MM.1S (cell line): ENCODE measurements around the gene FRMD6.
A peak's percentile ranks its signal among the peaks of the same experiment; 100 is the strongest.

Experiments
- DNase-seq: peaks from one replicate; pipeline ENCODE4 v3.0.0-alpha.2; 2015
- H2AFZ ChIP-seq: fragments of 300-600 bp; sonication (generic); 2 replicates; pipeline ENCODE4 v1.6.0; 2016; ENCODE audit warnings: antibody characterized with exemption, low read length
- H3F3A ChIP-seq: fragments of 300-600 bp; sonication (generic); 2 replicates; pipeline ENCODE4 v1.6.1; 2016; ENCODE audit warnings: mild to moderate bottlenecking, antibody characterized with exemption, low read length, moderate library complexity, mixed read lengths; ENCODE audit not compliant: insufficient read depth
- H3K27ac ChIP-seq: fragments of 300-600 bp; sonication (generic); 2 replicates; pipeline ENCODE4 v1.5.1; 2016; ENCODE audit warnings: mild to moderate bottlenecking, low read length
- H3K27me3 ChIP-seq: fragments of 300-600 bp; sonication (generic); replicated peaks from 2 replicates; pipeline ENCODE4 v1.6.0; 2016; ENCODE audit warnings: low read length; ENCODE audit not compliant: insufficient read depth
- H3K36me3 ChIP-seq: fragments of 300-600 bp; sonication (generic); replicated peaks from 2 replicates; pipeline ENCODE4 v1.6.1; 2016; ENCODE audit warnings: mild to moderate bottlenecking, low read length, mixed read lengths; ENCODE audit not compliant: insufficient read depth
- H3K4me1 ChIP-seq: fragments of 300-600 bp; sonication (generic); 2 replicates; pipeline ENCODE4 v1.6.1; 2016; ENCODE audit warnings: low read length, mixed read lengths
- H3K4me2 ChIP-seq: fragments of 300-600 bp; sonication (generic); 2 replicates; pipeline ENCODE4 v1.6.0; 2016; ENCODE audit warnings: low read depth, low read length
- H3K4me3 ChIP-seq: fragments of 300-600 bp; sonication (generic); 2 replicates; pipeline ENCODE4 v1.5.1; 2016; ENCODE audit warnings: low read length, mixed read lengths
- H3K79me2 ChIP-seq: fragments of 300-600 bp; sonication (generic); 2 replicates; pipeline ENCODE4 v1.6.1; 2016; ENCODE audit warnings: mixed run types, low read length, mixed read lengths
- H3K9ac ChIP-seq: fragments of 300-600 bp; sonication (generic); 2 replicates; pipeline ENCODE4 v1.6.1; 2016; ENCODE audit warnings: low read length, mixed read lengths
- H3K9me2 ChIP-seq: fragments of 300-600 bp; sonication (generic); replicated peaks from 2 replicates; pipeline ENCODE4 v1.6.1; 2016; ENCODE audit warnings: mild to moderate bottlenecking, low read length, mixed read lengths; ENCODE audit not compliant: insufficient read depth
- H3K9me3 ChIP-seq: fragments of 300-600 bp; sonication (generic); replicated peaks from 2 replicates; pipeline ENCODE4 v1.6.1; 2016; ENCODE audit warnings: mild to moderate bottlenecking, low read length, mixed read lengths; ENCODE audit not compliant: insufficient read depth
- H4K20me1 ChIP-seq: fragments of 300-600 bp; sonication (generic); 2 replicates; pipeline ENCODE4 v1.6.1; 2016; ENCODE audit warnings: mild to moderate bottlenecking, low read length, moderate library complexity, mixed read lengths; ENCODE audit not compliant: insufficient read depth
- CTCF ChIP-seq: fragments of 300-600 bp; sonication (generic); IDR thresholded peaks from 2 replicates; pipeline ENCODE4 v1.5.1; 2016; ENCODE audit warnings: antibody characterized with exemption, low read length, mixed read lengths
- EZH2 ChIP-seq: fragments of 300-600 bp; sonication (generic); optimal IDR thresholded peaks from 2 replicates; pipeline ENCODE3; 2017; ENCODE audit warnings: low read depth, mild to moderate bottlenecking, antibody characterized with exemption, low read length, mixed read lengths
- EZH2phosphoT487 ChIP-seq: fragments of 300-600 bp; sonication (generic); IDR thresholded peaks from 2 replicates; pipeline ENCODE4 v1.6.1; 2018; ENCODE audit warnings: antibody characterized with exemption, low read length

FRMD6 gene

GRCh38 chr14:51653775-51654532, 2.2 kb downstream of the FRMD6 start:
- Histone ChIP-seq H3K79me2 (peaks cover 80% of the 10 kb centered on the region), H3K9me3 (no peaks in the 10 kb centered on the region), H3K27me3 (no peaks in the 10 kb centered on the region), H3K4me1 (peaks cover 4% of the 10 kb centered on the region; the same call in 1 of the 2 replicates), H3K36me3 (no peaks in the 10 kb centered on the region), H4K20me1 (no peaks in the 10 kb centered on the region), H3K4me3 (peak overlapping the region; percentile 84), H3K9me2 (no peaks in the 10 kb centered on the region), H3F3A (peaks cover 4% of the 10 kb centered on the region; the same call in 1 of the 2 replicates), H3K4me2 (peak overlapping the region; percentile 65), H2AFZ (no peak overlapping the region), H3K27ac (no peak overlapping the region), H3K9ac (no peak overlapping the region; the same call in 1 of the 2 replicates)
- TF ChIP-seq EZH2phosphoT487 (no peak), EZH2 (no peak), CTCF (no peak)
- no peak for DNase-seq

- H3K27ac ChIP-seq = no peak overlapping the region
- H3K9me3 ChIP-seq = no peaks in the 10 kb centered on the region
- H4K20me1 ChIP-seq = no peaks in the 10 kb centered on the region
- TF ChIP-seq CTCF (no peak), EZH2 (no peak), EZH2phosphoT487 (no peak)
- no peaks in the 10 kb centered on the region for H3K27me3 ChIP-seq
- H3K36me3 ChIP-seq = no peaks in the 10 kb centered on the region
- H3K79me2 ChIP-seq = peaks cover 83% of the 10 kb centered on the region
- H3K9ac ChIP-seq = no peak overlapping the region
- no peak overlapping the region for H2AFZ ChIP-seq
- peaks cover 4% of the 10 kb centered on the region; the same call in 1 of the 2 replicates for H3K4me1 ChIP-seq
- DNase-seq = no peak
- H3K4me3 ChIP-seq = no peak overlapping the region
- H3K4me2 ChIP-seq = peak overlapping the region; percentile 65
- H3K9me2 ChIP-seq = no peaks in the 10 kb centered on the region
- H3F3A ChIP-seq = peaks cover 4% of the 10 kb centered on the region; the same call in 1 of the 2 replicates
Measured at GRCh38 chr14:51654533-51654845, 2.8 kb downstream of the FRMD6 start.

GRCh38 chr14:51657762-51658161, 6.1 kb downstream of the FRMD6 start:
- Histone ChIP-seq H3K9me3 (no peaks in the 10 kb centered on the region), H3K4me2 (no peak overlapping the region), H3K27me3 (no peaks in the 10 kb centered on the region), H3K79me2 (peaks cover 97% of the 10 kb centered on the region), H3K9ac (no peak overlapping the region), H3F3A (no peaks in the 10 kb centered on the region), H2AFZ (no peak overlapping the region), H4K20me1 (no peaks in the 10 kb centered on the region), H3K27ac (no peak overlapping the region), H3K9me2 (no peaks in the 10 kb centered on the region), H3K4me1 (peaks cover 4% of the 10 kb centered on the region; the same call in 1 of the 2 replicates), H3K4me3 (no peak overlapping the region), H3K36me3 (no peaks in the 10 kb centered on the region)
- TF ChIP-seq CTCF (no peak), EZH2phosphoT487 (no peak), EZH2 (no peak)
- no peak for DNase-seq
